ENCODE measurements around the gene RXRB.

RXRB gene

GRCh38 chr6:33195304-33196165 is 4.9 kb downstream of the RXRB start:
- DNase-seq (ENCODE audit: low spot score), result no peak

DNA sequence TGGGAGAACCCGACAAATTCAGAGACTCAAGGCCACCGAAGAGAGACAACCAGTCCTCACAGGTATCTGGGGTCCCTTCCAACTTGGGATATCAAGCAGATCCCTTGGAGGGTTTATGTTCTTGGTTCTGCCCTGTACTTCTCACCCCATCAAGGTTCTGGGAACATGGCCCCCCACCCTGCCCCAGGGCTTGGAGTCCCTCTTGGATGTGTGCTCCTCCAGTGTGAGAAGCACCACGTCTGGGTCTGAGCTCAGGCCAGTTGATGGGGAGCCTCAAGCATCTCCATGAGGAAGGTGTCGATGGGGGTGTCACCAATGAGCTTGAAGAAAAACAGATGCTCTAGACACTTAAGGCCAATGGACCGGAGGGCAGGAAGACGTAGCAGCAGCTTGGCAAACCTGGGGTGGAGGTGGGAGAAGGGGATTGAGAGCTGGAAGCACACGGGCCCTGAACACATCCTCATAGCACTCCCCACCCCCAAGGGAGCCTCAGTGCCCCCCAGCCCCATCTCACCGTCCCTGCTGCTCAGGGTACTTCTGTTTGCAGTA is 6.0 kb downstream of the RXRB start:
- DNase-seq (ENCODE audit: low spot score), result no peak

DNA sequence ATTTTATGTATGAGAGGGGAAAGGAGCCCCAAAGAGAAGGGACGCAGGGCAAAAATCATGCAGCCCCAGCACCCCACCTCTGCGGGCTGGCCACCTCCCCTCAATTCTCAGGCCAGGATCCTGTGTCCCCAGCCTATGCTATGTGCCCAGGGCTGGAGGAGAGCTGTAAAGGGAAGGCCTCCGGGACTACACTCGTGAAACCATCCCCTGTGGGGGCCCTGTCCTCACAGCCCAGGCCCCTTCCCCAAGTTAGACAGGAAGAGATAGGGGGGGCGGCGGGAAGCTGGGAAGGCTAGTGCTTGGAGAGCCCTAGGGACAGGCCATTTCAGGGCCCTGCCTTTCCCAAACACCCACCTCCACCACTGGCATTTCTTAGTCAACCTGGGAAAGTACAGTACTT is 6.8 kb downstream of the RXRB start:
- DNase-seq (ENCODE audit: low spot score), result no peak

- peak; percentile 62 for DNase-seq (ENCODE audit: low spot score)
Observed at GRCh38 chr6:33192671-33193602, 7.5 kb downstream of the RXRB start.

GRCh38 chr6:33192105-33192646 is 8.3 kb downstream of the RXRB start, which contains the start of gene COL11A2:
COL11A2 (minus strand) TSS chr6:33192467; CDS start chr6:33192240, 227 bp downstream.
- no peak for DNase-seq (ENCODE audit: low spot score)

DNA sequence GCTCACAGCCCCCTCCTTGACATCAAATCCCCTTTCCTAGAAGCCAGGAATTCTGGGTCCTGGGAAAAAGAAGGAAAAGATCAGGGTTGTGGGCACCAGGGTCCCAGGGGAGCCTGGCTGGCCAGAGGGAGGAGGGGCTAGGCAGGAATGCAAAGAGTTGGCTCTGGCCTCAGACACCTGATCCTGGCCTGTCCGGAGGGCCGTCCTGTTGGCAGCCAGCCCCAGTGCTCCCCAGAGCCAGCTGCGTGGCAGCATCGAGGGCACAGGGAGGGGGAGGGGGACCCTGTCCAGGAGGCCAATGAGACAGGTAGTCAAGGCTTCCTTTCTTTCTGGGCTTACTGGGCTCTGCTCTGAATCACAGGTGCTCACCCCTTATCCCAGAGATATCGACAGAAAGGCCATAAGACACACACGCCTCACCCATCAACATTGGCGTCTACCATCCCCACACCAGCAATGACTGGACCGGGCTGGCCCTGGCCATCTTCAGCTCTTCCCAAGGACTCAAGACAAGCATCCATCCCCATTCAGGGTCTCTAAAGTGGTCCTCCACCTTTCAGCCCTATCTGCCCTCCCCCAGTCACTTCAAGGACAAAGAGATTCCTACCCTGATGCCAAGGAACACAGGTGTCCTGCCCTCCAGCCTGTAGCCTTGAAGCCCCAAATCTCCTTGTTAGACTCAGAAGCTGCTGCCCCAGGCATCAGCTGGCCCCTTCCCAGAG is 8.9 kb downstream of the RXRB start:
- no peak for DNase-seq (ENCODE audit: low spot score)

DNA sequence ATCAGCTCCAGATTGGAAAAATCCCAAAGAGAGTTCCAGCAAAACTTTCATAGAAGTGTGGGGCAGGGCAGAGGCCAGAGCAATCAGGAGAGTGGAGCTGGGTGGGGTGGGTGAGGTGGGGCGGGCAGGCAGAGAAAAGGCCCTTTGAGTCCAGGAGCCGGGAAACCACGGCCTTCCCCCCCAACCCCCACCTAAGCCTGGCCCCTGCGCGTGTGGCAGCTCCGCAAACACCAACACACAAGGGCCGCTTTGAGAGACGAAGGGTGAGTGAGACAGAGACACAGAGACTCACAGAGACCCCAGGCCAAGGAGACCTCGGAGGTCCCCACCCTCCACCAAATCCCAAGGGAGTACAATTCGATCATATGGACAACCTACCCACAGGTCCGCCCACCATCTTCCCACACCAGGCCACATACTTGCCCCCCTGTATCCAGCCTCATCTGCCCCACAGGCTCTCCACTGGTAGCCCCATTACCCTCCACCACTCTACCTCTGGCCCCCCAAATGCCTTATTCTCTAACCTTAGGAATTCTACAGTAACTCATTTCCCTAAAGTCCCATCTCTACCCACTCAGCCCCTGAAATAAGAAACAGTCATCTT is 9.9 kb downstream of the RXRB start:
- DNase-seq (ENCODE audit: low spot score), result no peak

DNA sequence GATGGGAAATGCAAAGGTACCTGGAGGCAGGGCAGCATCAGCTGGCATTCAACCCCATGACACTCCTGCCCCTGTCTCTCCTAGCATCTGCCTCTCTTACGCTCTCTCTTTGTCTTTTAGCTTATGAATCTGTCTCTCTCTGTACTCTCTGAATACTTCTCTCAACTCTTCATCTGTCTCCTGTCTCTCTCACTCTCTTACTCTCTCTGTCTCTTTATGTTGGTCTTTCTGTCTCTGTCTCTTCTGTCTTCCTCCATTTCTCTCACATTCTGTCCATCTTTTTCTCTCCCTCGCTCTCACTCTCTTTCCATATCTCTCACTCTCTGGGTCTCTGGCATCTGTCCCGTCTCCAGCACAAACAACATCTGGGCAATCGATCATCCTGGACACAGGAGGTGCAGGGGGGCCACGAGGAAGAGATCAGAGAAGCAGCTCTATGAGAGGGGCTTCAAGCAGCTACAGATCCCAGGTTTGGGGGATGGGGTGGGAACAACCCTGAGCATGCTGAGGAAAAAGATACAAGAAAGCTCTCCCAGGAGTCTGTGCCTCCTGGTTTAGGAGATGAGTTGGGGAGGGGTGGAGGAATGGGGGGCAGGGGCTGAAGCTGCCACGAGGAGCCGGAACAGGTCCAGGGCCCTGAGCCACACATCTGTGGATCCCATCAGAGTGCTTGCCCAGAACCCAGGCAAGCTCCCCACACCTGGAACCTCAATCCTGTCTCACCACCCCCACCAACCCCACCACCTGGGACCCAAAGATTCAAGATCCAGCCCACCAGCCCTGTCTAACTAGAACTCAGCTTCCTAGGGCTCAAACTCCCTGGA is 10.6 kb downstream of the RXRB start:
- no peak for DNase-seq (ENCODE audit: low spot score)

- DNase-seq (ENCODE audit: low spot score), result no peak
Observed at GRCh38 chr6:33189164-33189563, 11.3 kb downstream of the RXRB start.

DNA sequence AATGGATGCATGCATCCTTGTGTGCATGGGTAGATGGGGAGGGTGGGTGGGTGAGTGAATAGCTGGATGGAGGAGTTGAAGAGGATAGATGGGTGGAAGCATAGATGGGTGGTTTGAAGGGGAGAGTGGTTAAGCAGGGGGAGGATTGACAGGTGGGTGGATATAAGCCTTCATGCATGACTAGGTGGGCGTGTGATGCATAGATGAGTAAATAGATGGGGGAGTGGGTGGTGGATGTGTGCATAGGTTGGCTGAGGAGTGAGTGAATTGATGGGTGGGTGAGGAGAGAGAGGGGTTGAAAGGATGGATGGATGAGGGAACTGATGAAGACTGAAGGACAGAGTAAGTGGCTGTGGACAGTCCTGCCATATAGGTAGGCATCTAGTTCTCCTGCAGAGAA is 12.7 kb downstream of the RXRB start:
- no peak for DNase-seq (ENCODE audit: low spot score)

GRCh38 chr6:33185654-33186187 is 14.7 kb downstream of the RXRB start:
- DNase-seq (ENCODE audit: low spot score), result no peak

DNA sequence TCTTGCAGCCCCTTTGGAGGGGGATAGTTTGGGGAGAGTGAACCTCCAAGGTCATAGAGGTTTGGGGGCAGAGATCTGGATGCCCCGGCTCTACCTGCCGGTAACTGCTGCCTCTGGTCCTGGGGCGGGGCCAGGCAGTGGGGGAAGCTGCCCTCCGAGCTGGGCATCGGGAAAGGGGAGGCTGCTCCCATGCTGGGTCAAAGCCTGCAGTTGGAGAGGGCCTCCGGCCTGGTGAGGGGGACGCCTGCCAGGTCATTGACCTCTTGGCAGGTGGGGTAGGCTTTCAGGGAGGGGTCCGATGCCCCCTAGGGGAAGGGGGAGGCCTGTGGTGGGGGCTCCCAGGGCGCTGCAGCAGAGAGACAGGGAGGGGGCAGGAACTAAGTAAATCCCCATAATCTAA is 15.3 kb downstream of the RXRB start:
- DNase-seq (ENCODE audit: low spot score), result no peak

- DNase-seq (ENCODE audit: low spot score), result no peak
Observed at GRCh38 chr6:33183071-33183683, 17.3 kb downstream of the RXRB start.

DNA sequence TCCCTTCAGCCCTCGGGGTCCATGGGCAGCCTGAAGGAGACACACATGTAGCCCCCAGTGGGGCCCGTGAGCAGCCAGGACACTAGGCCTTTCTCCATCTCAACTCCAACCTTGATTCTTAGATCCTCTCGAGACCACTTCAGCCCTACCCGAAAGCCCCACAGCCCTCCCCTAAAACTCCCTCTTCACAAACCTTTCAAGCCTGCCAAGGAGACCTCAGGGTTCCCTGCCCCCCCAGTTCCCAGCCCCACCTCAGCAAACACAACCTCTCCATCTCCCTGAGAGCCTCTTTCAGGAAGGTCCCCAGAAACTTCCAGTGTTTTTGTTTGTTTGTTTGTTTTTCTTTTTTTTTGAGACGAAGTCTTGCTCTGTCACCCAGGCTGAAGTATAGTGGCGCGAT is 19.3 kb downstream of the RXRB start:
- DNase-seq (ENCODE audit: low spot score), result no peak

GRCh38 chr6:33178755-33179475 is 21.6 kb downstream of the RXRB start:
- DNase-seq (ENCODE audit: low spot score), result no peak

GRCh38 chr6:33177552-33178446 is 22.7 kb downstream of the RXRB start:
- DNase-seq (ENCODE audit: low spot score), result no peak

GRCh38 chr6:33176906-33177305 is 23.6 kb downstream of the RXRB start:
- no peak for DNase-seq (ENCODE audit: low spot score)

Measured in ecto neural progenitor cell (in vitro differentiated cells).